Parathyroid adenoma (tissue), 2 donors: Measurements from ENCODE around the gene FOXE1.

Experiments
- H2AFZ ChIP-seq: fragments of 300-600 bp; sonication (generic); one replicate; pipeline ENCODE4 v1.7.0; 2017; ENCODE audit warnings: antibody characterized with exemption, mild to moderate bottlenecking
- H3K27ac ChIP-seq: fragments of 300-600 bp; sonication (generic); one replicate; pipeline ENCODE4 v1.7.0; 2017
- H3K27me3 ChIP-seq: fragments of 300-600 bp; sonication (generic); one replicate; pipeline ENCODE4 v1.7.0; 2017; ENCODE audit warnings: low read length; ENCODE audit not compliant: control insufficient read depth, insufficient read depth
- H3K36me3 ChIP-seq: fragments of 300-600 bp; sonication (generic); one replicate; pipeline ENCODE4 v1.7.0; 2017; ENCODE audit warnings: low read length; ENCODE audit not compliant: control insufficient read depth, insufficient read depth
- H3K4me1 ChIP-seq: fragments of 300-600 bp; sonication (generic); one replicate; pipeline ENCODE4 v1.7.0; 2017; ENCODE audit warnings: control low read depth
- H3K4me2 ChIP-seq: fragments of 300-600 bp; sonication (generic); one replicate; pipeline ENCODE4 v1.7.0; 2017; ENCODE audit warnings: low read length
- H3K4me3 ChIP-seq: fragments of 300-600 bp; sonication (generic); one replicate; pipeline ENCODE4 v1.7.0; 2017; ENCODE audit warnings: low read depth, low read length
- H3K79me2 ChIP-seq: fragments of 300-600 bp; sonication (generic); one replicate; pipeline ENCODE4 v1.7.0; 2017; ENCODE audit warnings: control low read depth
- H3K9ac ChIP-seq: fragments of 300-600 bp; sonication (generic); one replicate; pipeline ENCODE4 v1.7.0; 2017; ENCODE audit warnings: mild to moderate bottlenecking
- H3K9me3 ChIP-seq: fragments of 300-600 bp; sonication (generic); one replicate; pipeline ENCODE4 v1.7.0; 2017; ENCODE audit warnings: low read length; ENCODE audit not compliant: control insufficient read depth
- TF ChIP-seq, protein P1 (sequence below): fragments of 300-600 bp; sonication (generic); IDR thresholded peaks from one replicate; pipeline ENCODE4 v1.7.0; 2017; ENCODE audit warnings: antibody characterized with exemption, mild to moderate bottlenecking
- donor health status: primary hyperparathyroidism.

FOXE1 gene

DNA sequence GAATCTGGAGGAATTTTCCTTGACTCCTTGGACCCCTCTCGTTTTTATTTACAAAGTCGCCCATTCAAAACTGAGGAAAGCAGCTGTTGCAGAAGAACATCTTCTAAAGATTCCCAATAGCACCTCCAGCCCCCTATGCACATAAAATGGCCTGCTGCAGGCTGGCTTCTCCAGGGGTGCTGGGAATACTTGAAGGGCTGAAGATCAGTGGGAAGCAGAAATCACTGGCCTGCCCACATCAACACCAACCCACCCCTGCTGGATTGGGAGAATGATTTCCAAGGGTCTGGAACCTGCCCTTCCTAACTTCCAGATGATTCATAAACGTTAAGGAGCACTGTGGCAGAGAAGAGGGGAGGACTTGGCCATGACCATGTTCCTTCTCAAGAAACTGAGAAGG, 3.0 kb upstream of the FOXE1 start:
- no peaks in the 10 kb centered on the region for H3K4me1 ChIP-seq
- no peak overlapping the region for H3K9ac ChIP-seq
- H3K9me3 ChIP-seq, result no peaks in the 10 kb centered on the region
- no peak overlapping the region for H3K4me2 ChIP-seq
- H3K36me3 ChIP-seq, result no peaks in the 10 kb centered on the region
- peaks cover 19% of the 10 kb centered on the region for H3K27me3 ChIP-seq
- H3K27ac ChIP-seq, result no peak overlapping the region
- H3K79me2 ChIP-seq, result no peaks in the 10 kb centered on the region
- no peak overlapping the region for H3K4me3 ChIP-seq
- H2AFZ ChIP-seq, result no peak overlapping the region
- TF ChIP-seq, protein P1, sequence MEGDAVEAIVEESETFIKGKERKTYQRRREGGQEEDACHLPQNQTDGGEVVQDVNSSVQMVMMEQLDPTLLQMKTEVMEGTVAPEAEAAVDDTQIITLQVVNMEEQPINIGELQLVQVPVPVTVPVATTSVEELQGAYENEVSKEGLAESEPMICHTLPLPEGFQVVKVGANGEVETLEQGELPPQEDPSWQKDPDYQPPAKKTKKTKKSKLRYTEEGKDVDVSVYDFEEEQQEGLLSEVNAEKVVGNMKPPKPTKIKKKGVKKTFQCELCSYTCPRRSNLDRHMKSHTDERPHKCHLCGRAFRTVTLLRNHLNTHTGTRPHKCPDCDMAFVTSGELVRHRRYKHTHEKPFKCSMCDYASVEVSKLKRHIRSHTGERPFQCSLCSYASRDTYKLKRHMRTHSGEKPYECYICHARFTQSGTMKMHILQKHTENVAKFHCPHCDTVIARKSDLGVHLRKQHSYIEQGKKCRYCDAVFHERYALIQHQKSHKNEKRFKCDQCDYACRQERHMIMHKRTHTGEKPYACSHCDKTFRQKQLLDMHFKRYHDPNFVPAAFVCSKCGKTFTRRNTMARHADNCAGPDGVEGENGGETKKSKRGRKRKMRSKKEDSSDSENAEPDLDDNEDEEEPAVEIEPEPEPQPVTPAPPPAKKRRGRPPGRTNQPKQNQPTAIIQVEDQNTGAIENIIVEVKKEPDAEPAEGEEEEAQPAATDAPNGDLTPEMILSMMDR, result no peak

DNA sequence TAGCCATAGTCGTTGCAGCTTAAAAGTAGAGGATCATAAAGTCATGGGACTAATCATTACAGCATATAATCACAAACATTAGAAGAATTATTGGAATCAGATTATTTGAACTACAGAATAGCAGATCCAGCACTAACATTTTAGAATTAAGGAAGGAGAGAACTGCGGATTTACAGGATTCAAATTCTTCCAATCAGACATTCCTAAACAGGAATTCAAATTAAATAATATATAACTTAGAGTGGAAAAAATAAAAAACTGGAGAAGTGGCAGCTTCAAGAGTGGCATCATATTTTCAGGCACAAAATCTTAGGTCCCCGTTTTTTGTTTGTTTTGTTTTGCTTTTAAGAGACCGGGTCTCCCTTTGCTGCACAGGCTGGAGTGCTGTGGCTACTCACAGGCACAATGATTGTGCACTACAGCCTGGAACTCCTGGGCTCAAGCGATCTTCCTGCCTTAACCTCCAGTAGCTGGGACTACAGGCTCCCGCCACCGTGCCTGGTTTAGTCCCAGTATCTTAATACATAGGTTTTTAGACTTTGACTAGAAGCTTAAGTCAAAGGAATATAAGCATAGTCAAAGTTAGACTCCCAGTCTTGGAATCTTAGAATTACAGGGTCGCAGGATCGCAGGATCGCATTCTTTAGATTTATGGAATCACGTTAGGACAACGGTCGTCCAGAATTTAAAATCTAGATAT, 2.1 kb upstream of the FOXE1 start:
- H3K27me3 ChIP-seq, result peaks cover 22% of the 10 kb centered on the region
- H3K4me1 ChIP-seq, result no peaks in the 10 kb centered on the region
- no peaks in the 10 kb centered on the region for H3K9me3 ChIP-seq
- no peaks in the 10 kb centered on the region for H3K36me3 ChIP-seq
- H3K4me2 ChIP-seq, result no peak overlapping the region
- TF ChIP-seq, protein P1, result no peak
- no peak overlapping the region for H3K27ac ChIP-seq
- no peak overlapping the region for H3K4me3 ChIP-seq
- no peak overlapping the region for H2AFZ ChIP-seq
- H3K79me2 ChIP-seq, result no peaks in the 10 kb centered on the region
- no peak overlapping the region for H3K9ac ChIP-seq

DNA sequence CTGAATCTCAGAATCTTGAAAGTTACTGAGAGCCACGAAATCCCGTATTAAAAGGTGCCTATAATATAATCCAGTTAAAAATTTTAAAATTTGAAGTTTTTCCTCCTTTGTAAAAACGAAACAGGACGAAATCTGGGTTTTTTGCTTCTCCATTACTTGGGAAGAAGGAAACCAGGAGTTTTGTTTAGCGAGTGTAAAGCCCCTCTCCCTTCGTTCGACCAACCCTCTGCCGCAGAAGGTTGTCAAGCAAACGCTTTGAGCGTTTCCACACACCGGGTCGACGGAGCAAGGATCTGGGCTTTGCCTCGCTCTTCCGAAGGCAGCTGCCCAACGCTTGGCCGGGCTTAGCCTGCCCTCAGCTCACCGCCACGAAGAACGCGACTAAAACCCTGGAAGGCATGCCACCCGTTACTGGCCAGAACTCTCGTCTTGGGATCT, 1.6 kb upstream of the FOXE1 start:
- Histone ChIP-seq H2AFZ (no peak overlapping the region), H3K27me3 (peaks cover 22% of the 10 kb centered on the region), H3K27ac (no peak overlapping the region), H3K9me3 (no peaks in the 10 kb centered on the region), H3K4me1 (no peaks in the 10 kb centered on the region), H3K36me3 (no peaks in the 10 kb centered on the region), H3K4me2 (no peak overlapping the region), H3K4me3 (no peak overlapping the region), H3K9ac (no peak overlapping the region), H3K79me2 (no peaks in the 10 kb centered on the region)
- TF ChIP-seq, protein P1, result no peak

DNA sequence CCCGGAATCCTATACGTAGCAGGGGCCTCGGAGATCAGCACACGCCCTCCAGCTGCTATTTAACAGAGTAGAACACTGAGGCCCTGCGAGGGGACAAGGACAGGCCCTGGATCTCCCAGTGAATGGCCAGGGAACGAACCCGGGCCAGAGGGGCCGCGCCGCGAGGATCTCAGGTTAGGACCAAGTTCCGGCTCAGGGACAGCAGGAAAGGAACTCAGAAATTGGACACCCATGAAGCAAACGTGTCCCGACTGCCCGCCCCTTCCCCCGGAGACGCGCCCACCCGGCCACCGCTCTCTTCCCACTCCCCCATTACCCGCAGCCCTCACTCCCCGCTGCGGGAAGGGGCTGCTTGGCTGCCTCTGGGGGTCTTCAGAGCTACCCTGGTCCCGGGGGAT, 1.0 kb upstream of the FOXE1 start:
- no peak overlapping the region for H3K9ac ChIP-seq
- no peak overlapping the region for H2AFZ ChIP-seq
- H3K36me3 ChIP-seq, result no peaks in the 10 kb centered on the region
- TF ChIP-seq, protein P1, result no peak
- peaks cover 22% of the 10 kb centered on the region for H3K27me3 ChIP-seq
- H3K9me3 ChIP-seq, result no peaks in the 10 kb centered on the region
- no peak overlapping the region for H3K4me2 ChIP-seq
- no peaks in the 10 kb centered on the region for H3K4me1 ChIP-seq
- no peaks in the 10 kb centered on the region for H3K79me2 ChIP-seq
- H3K4me3 ChIP-seq, result no peak overlapping the region
- no peak overlapping the region for H3K27ac ChIP-seq
